HepG2 (cell line): ENCODE data around the gene TNFSF12. TPM values are rescaled to one million over a fixed set of nuclear protein-coding genes. Genes with fewer than 3 reads are reported as not detected.

Experiments used
- ATAC-seq: fragments of 200-7000 bp; cut with Tn5 transposase; 3 replicates; pipeline ENCODE4 v1.9.1; 2020; ENCODE audit warnings: mild to moderate bottlenecking, moderate library complexity
- BruUV-seq: library from RNA; stranded (reverse); fragments of 400-500 nt; replicated peaks from 2 replicates; lab custom pipeline; 2021; lab: Mats Ljungman, UMichigan
- CTCF ChIA-PET: fragments of 300-600 bp; formaldehyde crosslinking; extraction: SDS; loops from one replicate; lab custom pipeline; 2021; ENCODE audit warnings: low total read pairs, inconsistent platforms, low intra/inter-chr PET ratio; lab: Yijun Ruan, JAX
- POLR2A ChIA-PET: fragments of 350-600 bp; sonication (Branson Sonifier 250); formaldehyde crosslinking; loops from one replicate; lab custom pipeline; 2020; ENCODE audit warnings: antibody characterized with exemption, inconsistent platforms; lab: Yijun Ruan, JAX
- DNase-seq: peaks from one replicate; pipeline ENCODE4 v3.0.0-alpha.2; 2015; ENCODE audit warnings: low spot score
- FAIRE-seq: peaks from 3 replicates; lab custom pipeline; 2011; peaks lifted over from hg19 to GRCh38; lab: Jason Lieb, UNC
- H2AFZ ChIP-seq: one replicate; pipeline ENCODE4 v1.6.1; 2011; ENCODE audit warnings: low read length, inconsistent platforms
- H3K27ac ChIP-seq: fragments of 300-600 bp; 3 replicates; pipeline ENCODE4 v1.8.0; 2011; ENCODE audit warnings: mixed run types, mild to moderate bottlenecking, mixed read lengths, low read length, inconsistent platforms; ENCODE audit not compliant: insufficient read depth; ENCODE audit errors: extremely low read length
- H3K27me3 ChIP-seq, 2 experiments: fragments of 200-600 bp in 1 of 2; 2 replicates in 1 of 2; 3 replicates in 1 of 2; pipeline versions ENCODE4 v1.6.0 to v1.8.0; 2011; ENCODE audit warnings: low read length in 2 of 2, mild to moderate bottlenecking in 2 of 2, moderate library complexity in 2 of 2, inconsistent platforms in 1 of 2; ENCODE audit not compliant: insufficient read depth in 2 of 2, control insufficient read depth in 1 of 2
- H3K36me3 ChIP-seq, 2 experiments: fragments of 200-600 bp in 1 of 2; replicated peaks in 1 of 2; 2 replicates in 1 of 2; 3 replicates in 1 of 2; pipeline versions ENCODE4 v1.5.1 to v1.8.0; 2011; ENCODE audit warnings: low read length in 2 of 2, inconsistent platforms in 1 of 2; ENCODE audit not compliant: insufficient read depth in 2 of 2, control insufficient read depth in 1 of 2
- H3K4me1 ChIP-seq: 2 replicates; pipeline ENCODE4 v1.5.1; 2012; ENCODE audit warnings: low read length, inconsistent platforms; ENCODE audit not compliant: insufficient read depth
- H3K4me2 ChIP-seq: 2 replicates; pipeline ENCODE4 v1.6.0; 2011; ENCODE audit warnings: low read depth, low read length, inconsistent platforms
- H3K4me3 ChIP-seq, 3 experiments: fragments of 200-600 bp in 1 of 3; sonication (generic), shearing (Covaris generic) in 1 of 3; replicated peaks in 1 of 3; 2 replicates each; pipeline ENCODE4 v1.5.1; 2011 to 2016; ENCODE audit warnings: low read length in 3 of 3, inconsistent platforms in 2 of 3, low read depth in 2 of 3, mild to moderate bottlenecking in 2 of 3, control low read depth in 1 of 3, mixed read lengths in 1 of 3; ENCODE audit not compliant: insufficient read depth in 1 of 3
- H3K79me2 ChIP-seq: one replicate; pipeline ENCODE4 v1.6.1; 2011; ENCODE audit warnings: low read length, inconsistent platforms; ENCODE audit not compliant: insufficient read depth
- H3K9ac ChIP-seq: 2 replicates; pipeline ENCODE4 v1.6.0; 2011; ENCODE audit warnings: mild to moderate bottlenecking, low read depth, low read length, inconsistent platforms; ENCODE audit not compliant: insufficient read depth
- H3K9me3 ChIP-seq: 2 replicates; pipeline ENCODE4 v1.5.1; 2012; ENCODE audit warnings: mild to moderate bottlenecking, low read length
- H4K20me1 ChIP-seq: 2 replicates; pipeline ENCODE4 v1.6.0; 2011; ENCODE audit warnings: inconsistent platforms, mild to moderate bottlenecking, low read length, moderate library complexity; ENCODE audit not compliant: insufficient read depth
- AGO2 ChIP-seq: fragments of 200-400 bp; formaldehyde crosslinking; optimal IDR thresholded peaks from 2 replicates; pipeline ENCODE3; 2017; ENCODE audit warnings: mild to moderate bottlenecking, low read depth, low read length, moderate library complexity
- CEBPB ChIP-seq: IDR thresholded peaks from 2 replicates; pipeline ENCODE4 v1.6.1; 2011; ENCODE audit warnings: low read depth, low read length, improper control_type of control experiment, borderline replicate concordance
- GATAD2A ChIP-seq: IDR thresholded peaks from 2 replicates; pipeline ENCODE4 v1.6.1; 2016
- MAFF ChIP-seq: IDR thresholded peaks from 2 replicates; pipeline ENCODE4 v1.6.1; 2011; ENCODE audit warnings: low read depth, low read length, improper control_type of control experiment
- POLR2AphosphoS5 ChIP-seq: IDR thresholded peaks from 2 replicates; pipeline ENCODE4 v1.6.1; 2012; ENCODE audit warnings: low read depth, low read length
- POLR2G ChIP-seq: fragments of 200-400 bp; formaldehyde crosslinking; IDR thresholded peaks from 2 replicates; pipeline ENCODE4 v1.6.1; 2018; ENCODE audit warnings: mild to moderate bottlenecking, low read depth, low read length, moderate library complexity
- ZNF251 ChIP-seq: sonication (generic); formaldehyde crosslinking; IDR thresholded peaks from 2 replicates; pipeline ENCODE4 v1.9.0; 2021; ENCODE audit warnings: mild to moderate bottlenecking, missing genetic modification reagents
- ZNF546 ChIP-seq: sonication (generic); formaldehyde crosslinking; conservative IDR thresholded peaks from 2 replicates; pipeline ENCODE4 v1.8.1; 2023; ENCODE audit warnings: mild to moderate bottlenecking, missing genetic modification reagents
- ZNF740 ChIP-seq: sonication (generic); formaldehyde crosslinking; IDR thresholded peaks from 2 replicates; pipeline ENCODE4 v1.4.0; 2020; ENCODE audit warnings: missing genetic modification reagents
- WGBS: methylation state at CpG from one replicate; pipeline ENCODE4 v1.1.6; 2017; ENCODE audit warnings: low lambda C conversion rate; 5-methylcytosine and 5-hydroxymethylcytosine counted together
- in situ Hi-C: cut with HindIII; loops from 2 replicates; pipeline ENCODE4 v1.10.0; 2017; ENCODE audit warnings: low pct_unique_long_range_greater_than_20kb; ENCODE audit not compliant: extremely low pct_ligation_motif_present
- intact Hi-C: fragments of 100-400 bp; cut with micrococcal nuclease; formaldehyde crosslinking; loops from one replicate; pipeline ENCODE4 v1.10.0; 2022; ENCODE audit not compliant: unreplicated experiment
- polyA plus RNA-seq, 8 experiments: library from polyadenylated mRNA; depleted of rRNA in 3 of 8; stranded (reverse) in 7 of 8; unstranded in 1 of 8; fragments of >200 nt; fragmentation: Illumina TruSeq in 4 of 8; extraction: Trizol in 4 of 8; gene quantifications; 2 replicates each; pipeline versions ENCODE4 v1.2.1 to v1.2.3, GENCODE V29; 2011 to 2016; ENCODE audit warnings: low read depth in 4 of 8, missing spikeins in 1 of 8, mixed read lengths in 1 of 8; ENCODE audit not compliant: insufficient read depth in 1 of 8
- total RNA-seq, 5 experiments: library from RNA; depleted of rRNA; stranded (reverse); fragments of >200 nt; fragmentation: Illumina TruSeq; extraction: Trizol; gene quantifications; 2 replicates each; pipeline ENCODE4 v1.2.3, GENCODE V29; 2016; ENCODE audit warnings: low read depth in 1 of 5

Gene TNFSF12
- total and polyA plus RNA-seq, 2 of the 13 experiments (the other 11 are each of a cell fraction or from before 2014, with no cell fraction given), result 0.93 to 7.2 TPM

GRCh38 chr17:7589891-7590691 is 41.2 kb downstream of the TNFSF12 start, which contains the start of gene SOX15:
TSS of gene SOX15 (minus strand) at chr17:7590094. CDS start at chr17:7589676, 418 bp downstream.
- no peak for FAIRE-seq
- ChIA-PET CTCF (no interaction called here), POLR2A (interaction anchor here (1.7 kb wide), 1 partner anchor 97 kb away, joined by 5 read pairs; the partner anchor contains the start of gene TP53)
- Histone ChIP-seq H3K9ac (no peak within 1 kb of the TSS), H3K4me1 (peaks cover 6% of the 10 kb centered on the region), H3K4me2 (no peak within 1 kb of the TSS), H3K36me3 (peaks cover 27 to 59% of the 10 kb centered on the region in 2 experiments), H3K27ac (peak within 1 kb of the TSS; percentile 13), H3K27me3 (no peaks in the 10 kb centered on the region), H3K9me3 (no peaks in the 10 kb centered on the region), H4K20me1 (no peaks in the 10 kb centered on the region), H2AFZ (no peak within 1 kb of the TSS), H3K79me2 (peaks cover 1% of the 10 kb centered on the region), H3K4me3 (no peak within 1 kb of the TSS)
- TF ChIP-seq POLR2AphosphoS5 (0 out of 2 replicates have a peak, but pooled peaks have one; percentile 10), AGO2 (peak; percentile 0), CEBPB (no peak), GATAD2A (CRISPR knock-in tag) (no peak), ZNF740 (peak; percentile 64; the same call in 1 of the 2 replicates), ZNF546 (CRISPR knock-in tag) (no peak), MAFF (no peak), POLR2G (peak; percentile 13; the same call in 1 of the 2 replicates), ZNF251 (no peak)
- in situ Hi-C loops, result loop anchor here (5.0 kb wide), 1 partner anchor 97 kb away; the partner anchor contains the start of genes TP53 and WRAP53
- DNase-seq, result no peak
- ATAC-seq, result no peak
- intact Hi-C loops, result no loop called here
- 95% methylated on average over 22 of the region's 24 CpGs for WGBS
- BruUV-seq, result no TSS peak
